Memory B cell (primary cell): Measurements from ENCODE around the gene FSIP1.

Source experiments
- ATAC-seq: fragments of 150-1000 bp; cut with Tn5 transposase; 2 replicates; pipeline ENCODE4 v1.10.0; 2021; ENCODE audit warnings: low read depth, mild to moderate bottlenecking, moderate library complexity
- DNase-seq, 2 donors: peaks; one replicate each; pipeline ENCODE4 v3.0.0; 2022; ENCODE audit warnings: low spot score in 2 of 2
- H3K27ac Mint-ChIP-seq: one replicate; pipeline ENCODE4 v1.8.0; 2022; ENCODE audit warnings: mild to moderate bottlenecking, moderate library complexity, mixed read lengths
- H3K27me3 Mint-ChIP-seq: one replicate; pipeline ENCODE4 v1.8.0; 2022; ENCODE audit warnings: mixed read lengths
- H3K36me3 Mint-ChIP-seq: one replicate; pipeline ENCODE4 v1.8.0; 2022; ENCODE audit warnings: mild to moderate bottlenecking, mixed read lengths
- H3K4me1 Mint-ChIP-seq: one replicate; pipeline ENCODE4 v1.8.0; 2022; ENCODE audit warnings: mixed read lengths
- H3K4me3 Mint-ChIP-seq: one replicate; pipeline ENCODE4 v1.8.0; 2022; ENCODE audit warnings: mild to moderate bottlenecking, moderate library complexity, mixed read lengths
- H3K9me3 Mint-ChIP-seq: one replicate; pipeline ENCODE4 v1.8.0; 2022; ENCODE audit warnings: mixed read lengths

FSIP1 gene

DNA sequence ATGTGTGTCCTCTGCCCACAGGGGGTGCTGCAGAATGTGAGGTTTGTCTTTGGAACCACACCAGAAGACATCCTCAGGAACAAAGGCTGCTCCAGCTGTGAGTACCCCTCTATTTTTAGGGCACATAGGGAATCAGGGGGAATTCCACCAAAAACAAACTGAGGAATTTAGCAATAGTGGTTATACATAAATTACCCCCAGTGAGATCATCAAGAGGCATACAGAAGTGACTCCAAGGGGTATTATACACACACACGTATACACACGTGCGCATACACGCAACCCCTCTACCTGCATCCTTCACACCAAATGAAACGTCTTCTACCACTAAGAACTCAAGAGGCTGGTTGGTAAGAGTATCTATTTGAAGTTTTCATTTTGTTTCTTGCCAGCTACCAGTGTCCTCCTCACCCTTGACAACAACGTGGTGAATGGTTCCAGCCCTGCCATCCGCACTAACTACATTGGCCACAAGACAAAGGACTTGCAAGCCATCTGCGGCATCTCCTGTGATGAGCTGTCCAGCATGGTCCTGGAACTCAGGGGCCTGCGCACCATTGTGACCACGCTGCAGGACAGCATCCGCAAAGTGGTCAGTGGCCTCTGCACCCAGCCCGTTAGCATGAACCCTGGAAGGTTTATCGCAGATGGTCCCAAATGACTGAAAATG, 198.9 kb downstream of the FSIP1 start:
- ATAC-seq (no peak), DNase-seq (no peak)
- peaks cover 29% of the 10 kb centered on the region for H3K27me3 Mint-ChIP-seq
- H3K9me3 Mint-ChIP-seq: no peaks in the 10 kb centered on the region
- peaks cover 3% of the 10 kb centered on the region for H3K4me1 Mint-ChIP-seq
- H3K27ac Mint-ChIP-seq: no peak overlapping the region
- H3K36me3 Mint-ChIP-seq: no peaks in the 10 kb centered on the region
- H3K4me3 Mint-ChIP-seq: no peak overlapping the region

GRCh38 chr15:39582977-39583595, 199.6 kb downstream of the FSIP1 start:
- Mint-ChIP-seq H3K27ac (no peak overlapping the region), H3K27me3 (peaks cover 28% of the 10 kb centered on the region), H3K4me3 (no peak overlapping the region), H3K4me1 (peaks cover 3% of the 10 kb centered on the region), H3K9me3 (no peaks in the 10 kb centered on the region), H3K36me3 (no peaks in the 10 kb centered on the region)
- ATAC-seq: no peak
- DNase-seq: no peak

DNA sequence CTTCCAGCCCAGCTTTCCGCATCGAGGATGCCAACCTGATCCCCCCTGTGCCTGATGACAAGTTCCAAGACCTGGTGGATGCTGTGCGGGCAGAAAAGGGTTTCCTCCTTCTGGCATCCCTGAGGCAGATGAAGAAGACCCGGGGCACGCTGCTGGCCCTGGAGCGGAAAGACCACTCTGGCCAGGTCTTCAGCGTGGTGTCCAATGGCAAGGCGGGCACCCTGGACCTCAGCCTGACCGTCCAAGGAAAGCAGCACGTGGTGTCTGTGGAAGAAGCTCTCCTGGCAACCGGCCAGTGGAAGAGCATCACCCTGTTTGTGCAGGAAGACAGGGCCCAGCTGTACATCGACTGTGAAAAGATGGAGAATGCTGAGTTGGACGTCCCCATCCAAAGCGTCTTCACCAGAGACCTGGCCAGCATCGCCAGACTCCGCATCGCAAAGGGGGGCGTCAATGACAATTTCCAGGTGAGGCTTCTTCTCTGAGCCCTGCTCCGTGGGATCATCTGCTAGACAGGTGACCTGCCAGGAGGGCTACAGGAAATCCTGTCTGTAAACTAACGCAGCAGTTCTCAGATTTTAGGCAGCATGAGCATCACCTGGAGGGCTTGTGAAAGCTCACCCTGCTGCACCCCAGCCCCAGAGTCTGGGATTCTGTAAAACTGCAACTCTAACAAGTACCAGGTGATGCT, 200.2 kb downstream of the FSIP1 start:
- no peaks in the 10 kb centered on the region for H3K9me3 Mint-ChIP-seq
- H3K4me3 Mint-ChIP-seq: no peak overlapping the region
- no peak for DNase-seq
- no peak for ATAC-seq
- no peak overlapping the region for H3K27ac Mint-ChIP-seq
- peaks cover 28% of the 10 kb centered on the region for H3K27me3 Mint-ChIP-seq
- no peaks in the 10 kb centered on the region for H3K36me3 Mint-ChIP-seq
- H3K4me1 Mint-ChIP-seq: peaks cover 3% of the 10 kb centered on the region

GRCh38 chr15:39581793-39582285, 200.8 kb downstream of the FSIP1 start:
- no peaks in the 10 kb centered on the region for H3K36me3 Mint-ChIP-seq
- DNase-seq: no peak
- H3K27ac Mint-ChIP-seq: no peak overlapping the region
- peak overlapping the region; percentile 2 for H3K4me3 Mint-ChIP-seq
- ATAC-seq: no peak
- peaks cover 3% of the 10 kb centered on the region for H3K4me1 Mint-ChIP-seq
- no peaks in the 10 kb centered on the region for H3K9me3 Mint-ChIP-seq
- H3K27me3 Mint-ChIP-seq: peaks cover 28% of the 10 kb centered on the region

DNA sequence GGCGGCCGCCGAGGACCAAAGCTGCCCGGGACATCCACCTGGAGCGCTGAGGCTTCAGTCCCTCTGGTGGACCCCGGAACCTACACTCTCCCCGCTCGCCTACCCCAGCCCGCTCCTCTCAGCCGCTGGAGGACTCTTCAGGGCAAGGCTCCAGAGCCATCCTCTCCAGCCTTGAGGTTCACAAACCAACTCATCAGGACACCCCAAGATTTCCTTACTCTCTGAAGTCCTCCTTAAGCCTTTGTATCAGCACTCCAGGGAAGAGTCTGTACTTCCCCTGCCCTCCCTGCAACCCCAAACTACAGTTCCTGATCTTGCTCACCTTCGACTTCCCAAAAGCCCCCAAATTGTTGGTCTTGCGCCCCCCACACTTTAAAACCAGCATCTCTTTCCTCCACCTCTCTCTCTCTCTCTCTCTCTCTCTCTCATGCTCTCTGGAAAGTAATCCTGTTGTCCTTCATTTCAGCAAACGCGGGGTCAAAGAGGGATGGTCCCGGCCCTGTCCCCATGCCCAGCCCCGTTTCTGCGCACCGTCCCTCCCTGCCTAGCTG, 201.3 kb downstream of the FSIP1 start:
- Mint-ChIP-seq H3K27ac (no peak overlapping the region), H3K9me3 (no peaks in the 10 kb centered on the region), H3K4me1 (peaks cover 3% of the 10 kb centered on the region), H3K27me3 (peaks cover 31% of the 10 kb centered on the region), H3K36me3 (no peaks in the 10 kb centered on the region), H3K4me3 (peak overlapping the region; percentile 2)
- DNase-seq (no peak), ATAC-seq (no peak)

- Mint-ChIP-seq H3K27ac (no peak within 1 kb of the TSS), H3K36me3 (no peaks in the 10 kb centered on the region), H3K4me1 (peaks cover 3% of the 10 kb centered on the region), H3K9me3 (no peaks in the 10 kb centered on the region), H3K4me3 (peak within 1 kb of the TSS; percentile 2), H3K27me3 (peaks cover 28% of the 10 kb centered on the region)
- ATAC-seq: no peak
- DNase-seq: no peak
These were observed 202.0 kb downstream of the FSIP1 start, which contains the start of gene THBS1 for GRCh38 chr15:39580485-39581241. Gene THBS1, plus strand, starts transcription at chr15:39581079. Its CDS starts 779 bp downstream, at chr15:39581858.

GRCh38 chr15:39580117-39580484, 202.5 kb downstream of the FSIP1 start:
- DNase-seq: peak in 1 of 2 donors; percentile 18
- Mint-ChIP-seq H3K4me3 (no peak overlapping the region), H3K9me3 (no peaks in the 10 kb centered on the region), H3K4me1 (peaks cover 3% of the 10 kb centered on the region), H3K27ac (no peak overlapping the region), H3K27me3 (peaks cover 31% of the 10 kb centered on the region), H3K36me3 (no peaks in the 10 kb centered on the region)
- ATAC-seq: no peak

DNA sequence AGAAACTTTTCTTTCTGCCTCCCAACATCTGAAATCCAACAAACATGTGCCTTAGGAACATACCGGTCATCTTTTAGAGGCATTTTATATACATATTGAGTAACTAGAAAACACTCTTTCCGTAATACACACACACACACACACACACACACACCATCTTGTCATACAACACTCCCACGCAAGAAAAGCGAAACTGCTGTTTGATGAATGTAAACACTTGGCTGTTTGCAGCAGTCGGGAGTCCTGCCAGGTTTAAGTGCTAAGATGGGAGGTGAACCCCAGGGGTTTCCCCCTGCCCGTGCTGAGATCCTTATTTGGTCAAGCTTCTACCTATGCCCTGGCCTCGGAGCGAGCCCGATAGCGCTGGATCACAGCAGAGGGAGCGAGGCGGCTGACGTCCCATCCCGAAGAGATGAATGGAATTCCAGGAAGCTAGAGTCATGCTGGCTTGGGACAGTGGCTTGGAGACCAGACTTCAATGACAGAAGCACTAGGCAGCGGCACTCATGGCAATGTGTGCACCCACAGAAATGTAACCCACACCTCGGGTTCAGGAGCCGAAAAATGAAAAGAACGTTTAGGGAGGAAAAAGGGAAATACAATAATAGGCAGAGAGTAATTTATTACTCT, 203.0 kb downstream of the FSIP1 start:
- H3K4me1 Mint-ChIP-seq: peaks cover 3% of the 10 kb centered on the region
- H3K27me3 Mint-ChIP-seq: peaks cover 32% of the 10 kb centered on the region
- no peak overlapping the region for H3K27ac Mint-ChIP-seq
- ATAC-seq (no peak), DNase-seq (no peak)
- no peak overlapping the region for H3K4me3 Mint-ChIP-seq
- H3K9me3 Mint-ChIP-seq: no peaks in the 10 kb centered on the region
- H3K36me3 Mint-ChIP-seq: no peaks in the 10 kb centered on the region

- ATAC-seq (no peak), DNase-seq (no peak)
- H3K4me3 Mint-ChIP-seq: no peak overlapping the region
- H3K4me1 Mint-ChIP-seq: peaks cover 3% of the 10 kb centered on the region
- H3K9me3 Mint-ChIP-seq: no peaks in the 10 kb centered on the region
- no peaks in the 10 kb centered on the region for H3K36me3 Mint-ChIP-seq
- H3K27ac Mint-ChIP-seq: no peak overlapping the region
- H3K27me3 Mint-ChIP-seq: peaks cover 32% of the 10 kb centered on the region
These were observed 203.7 kb downstream of the FSIP1 start for GRCh38 chr15:39578851-39579486.

DNA sequence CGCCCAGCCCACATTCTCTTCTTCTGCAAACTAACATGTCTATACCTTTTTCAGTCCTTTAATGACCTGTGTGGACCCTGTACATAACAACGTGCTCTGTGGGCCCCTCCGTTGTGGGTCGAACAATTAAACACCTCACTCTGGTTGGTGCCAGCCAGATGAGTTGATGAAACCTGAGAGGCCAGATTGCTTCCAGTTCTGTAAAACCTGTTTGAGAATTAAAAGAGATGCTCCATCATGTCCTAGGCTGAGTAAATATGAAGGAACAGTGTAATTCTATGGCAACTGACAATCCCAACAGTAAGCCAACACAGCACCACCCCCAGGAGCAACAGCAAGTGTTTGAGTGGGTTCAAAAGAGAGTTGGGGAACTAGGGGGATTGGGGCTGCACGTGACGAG, 207.5 kb downstream of the FSIP1 start:
- H3K27me3 Mint-ChIP-seq: peaks cover 25% of the 10 kb centered on the region
- H3K4me3 Mint-ChIP-seq: no peak overlapping the region
- ATAC-seq: no peak
- no peak overlapping the region for H3K27ac Mint-ChIP-seq
- H3K9me3 Mint-ChIP-seq: no peaks in the 10 kb centered on the region
- no peaks in the 10 kb centered on the region for H3K36me3 Mint-ChIP-seq
- H3K4me1 Mint-ChIP-seq: no peaks in the 10 kb centered on the region
- no peak for DNase-seq

- peaks cover 20% of the 10 kb centered on the region for H3K27me3 Mint-ChIP-seq
- no peak for DNase-seq
- no peak overlapping the region for H3K27ac Mint-ChIP-seq
- no peaks in the 10 kb centered on the region for H3K36me3 Mint-ChIP-seq
- H3K4me1 Mint-ChIP-seq: no peaks in the 10 kb centered on the region
- H3K4me3 Mint-ChIP-seq: no peak overlapping the region
- ATAC-seq: no peak
- no peaks in the 10 kb centered on the region for H3K9me3 Mint-ChIP-seq
These were observed 208.2 kb downstream of the FSIP1 start for GRCh38 chr15:39574427-39574826.

DNA sequence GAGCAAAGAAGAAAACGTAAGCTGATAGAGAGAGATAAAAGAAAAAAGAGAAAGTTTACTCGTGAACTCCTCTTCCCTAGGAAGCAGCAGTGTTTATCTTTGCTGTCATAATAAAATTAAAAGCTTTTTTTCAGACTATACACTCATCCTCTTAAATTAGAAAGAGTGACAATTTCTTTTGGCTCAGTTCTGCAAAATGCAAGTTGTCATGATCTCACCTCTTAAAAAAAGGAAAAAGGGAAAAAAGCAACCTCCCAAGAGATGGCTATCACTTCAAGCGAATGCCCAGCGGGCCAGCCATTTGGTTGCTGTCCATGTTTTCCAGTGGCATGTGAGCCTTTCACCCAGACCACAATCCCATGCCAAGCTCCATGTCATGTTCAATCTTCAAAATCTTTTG, 208.8 kb downstream of the FSIP1 start:
- Mint-ChIP-seq H3K27ac (no peak overlapping the region), H3K27me3 (peaks cover 15% of the 10 kb centered on the region), H3K4me1 (no peaks in the 10 kb centered on the region), H3K9me3 (no peaks in the 10 kb centered on the region), H3K36me3 (no peaks in the 10 kb centered on the region), H3K4me3 (no peak overlapping the region)
- ATAC-seq (no peak), DNase-seq (no peak)

DNA sequence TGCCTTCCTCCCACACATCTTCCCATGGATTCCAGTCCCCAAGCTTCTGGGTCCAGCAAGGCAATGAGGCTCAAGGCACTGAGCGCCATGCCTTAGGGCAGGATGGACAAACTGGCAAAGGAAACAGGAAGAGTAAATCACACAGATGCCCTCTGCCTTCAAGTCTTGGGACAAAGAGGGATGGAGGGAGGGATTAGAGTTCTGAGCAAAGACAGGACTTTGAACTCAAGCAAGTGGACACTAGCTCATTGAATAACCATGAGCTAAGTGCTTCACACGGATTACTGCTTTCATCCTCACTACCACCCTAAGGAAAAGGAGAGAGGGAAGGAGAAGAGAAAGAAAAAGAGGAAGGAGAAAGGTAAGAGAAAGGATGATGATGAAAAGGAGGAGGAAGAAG, 209.4 kb downstream of the FSIP1 start:
- peaks cover 17% of the 10 kb centered on the region for H3K27me3 Mint-ChIP-seq
- no peaks in the 10 kb centered on the region for H3K36me3 Mint-ChIP-seq
- H3K27ac Mint-ChIP-seq: no peak overlapping the region
- H3K4me1 Mint-ChIP-seq: no peaks in the 10 kb centered on the region
- no peak for ATAC-seq
- no peak for DNase-seq
- H3K4me3 Mint-ChIP-seq: no peak overlapping the region
- H3K9me3 Mint-ChIP-seq: no peaks in the 10 kb centered on the region
